GM12892 (cell line): Measurements from ENCODE around the gene DOCK1.

Experiments
- POLR2A ChIP-seq: IDR thresholded peaks from 2 replicates; pipeline ENCODE4 v1.6.1; 2011; ENCODE audit warnings: low read depth, low read length, control low read depth
- POLR2AphosphoS5 ChIP-seq: IDR thresholded peaks from 2 replicates; pipeline ENCODE4 v1.6.1; 2011; ENCODE audit warnings: low read depth, low read length, control low read depth
- TAF1 ChIP-seq: IDR thresholded peaks from 2 replicates; pipeline ENCODE4 v1.6.1; 2011; ENCODE audit warnings: low read depth, mild to moderate bottlenecking, control low read depth, low read length, borderline replicate concordance

DNA sequence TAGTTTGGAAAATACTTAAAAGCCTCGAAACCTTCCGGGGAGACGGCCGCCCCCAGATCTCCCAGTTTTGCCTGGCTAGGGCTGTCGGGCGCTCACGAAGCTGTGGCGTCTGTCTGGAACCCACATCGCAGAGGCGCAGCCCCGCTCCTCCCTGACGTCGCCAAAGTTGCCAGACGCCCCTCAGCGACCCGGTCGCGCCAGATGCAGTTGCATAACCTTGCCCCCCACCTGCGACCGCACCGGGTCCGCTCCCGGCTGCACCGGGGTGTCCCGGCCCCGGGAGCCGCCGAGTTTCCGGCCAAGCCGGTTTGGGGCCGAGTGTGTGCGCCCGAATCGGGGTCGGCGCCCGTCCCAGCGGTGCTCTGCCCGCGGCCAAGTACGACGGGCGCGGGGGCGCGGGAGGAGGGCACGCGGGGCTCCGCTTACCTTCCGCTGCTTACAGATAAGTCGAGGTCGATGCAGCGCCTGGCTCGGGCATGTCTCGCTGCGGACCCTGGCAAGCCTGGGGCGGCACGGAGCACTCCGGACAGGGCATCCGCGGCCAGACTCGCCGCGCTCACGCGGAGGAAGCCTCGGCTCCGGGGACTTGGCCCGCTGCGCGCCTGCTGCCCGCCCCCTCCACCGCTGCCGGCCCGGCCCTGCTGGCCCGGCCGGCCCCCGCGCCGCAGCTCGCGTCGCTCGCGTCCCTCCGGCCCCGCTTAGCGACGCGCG is 290.5 kb downstream of the DOCK1 start:
- TF ChIP-seq POLR2AphosphoS5: no peak
- no peak for TF ChIP-seq POLR2A
- TF ChIP-seq TAF1: no peak
